Measurements from ENCODE around the gene SLC6A19.

The SLC6A19 gene

DNA sequence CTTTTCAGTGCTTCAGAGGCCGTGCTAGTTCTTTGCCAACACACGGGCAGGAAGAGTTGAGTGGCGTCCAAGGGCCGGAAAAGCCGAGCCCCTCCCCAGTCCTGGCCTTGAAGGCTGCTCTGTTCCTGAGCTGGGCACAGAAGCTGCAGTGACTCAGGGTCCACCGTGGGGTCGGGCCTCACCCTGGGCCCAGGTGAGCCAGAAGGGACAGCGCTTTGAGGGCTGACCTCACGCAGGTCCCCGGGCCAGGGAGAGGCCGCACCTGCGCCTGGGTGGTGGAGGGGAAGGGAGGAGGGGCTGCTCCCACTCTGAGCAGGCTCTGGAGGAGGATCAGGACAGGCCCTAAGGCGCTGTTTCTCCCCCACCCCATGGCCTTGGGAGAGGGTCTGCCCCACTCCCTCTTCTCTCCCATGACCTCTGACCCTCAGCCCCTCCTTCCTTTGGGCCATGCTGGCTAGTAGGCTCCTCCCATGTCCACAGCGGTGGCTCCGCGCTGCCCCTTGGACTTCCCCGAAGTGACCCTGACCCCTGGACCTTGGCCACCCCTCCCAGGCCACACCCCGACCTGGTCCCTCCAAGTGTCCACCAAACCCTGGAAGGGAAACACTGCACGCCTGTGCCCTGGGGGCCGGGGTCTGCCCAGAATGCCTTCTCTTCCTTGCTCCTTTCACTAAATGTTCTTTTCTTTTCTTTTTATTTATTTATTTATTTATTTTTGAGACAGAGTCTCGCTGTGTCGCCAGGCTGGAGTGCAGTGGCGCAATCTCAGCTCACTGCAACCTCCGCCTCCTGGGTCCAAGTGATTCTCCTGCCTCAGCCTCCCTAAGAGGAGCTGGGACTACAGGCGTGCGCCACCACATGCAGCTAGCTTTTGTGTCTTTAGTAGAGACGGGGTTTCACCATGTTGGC, 19.7 kb upstream of the SLC6A19 start:
- Histone ChIP-seq H3K27ac (ENCODE audit: extremely low read depth, low read depth, low read length) (no peak overlapping the region), H3K4me1 (ENCODE audit: control insufficient read depth, insufficient read depth, low read length) (no peaks in the 10 kb centered on the region), H3K36me3 (ENCODE audit: control insufficient read depth in 2 of 2, insufficient read depth in 1 of 2, low read length in 2 of 2) (no peaks in the 10 kb centered on the region), H3K4me3 (ENCODE audit: low read depth, low read length) (no peak overlapping the region), H3K9me3 (ENCODE audit: control insufficient read depth, insufficient read depth, low read depth, low read length) (no peaks in the 10 kb centered on the region)
- ChIA-PET CTCF (interaction anchor here (0.6 kb wide), 1 partner anchor 412 kb away, joined by 3 read pairs; no protein-coding TSS in a partner anchor), POLR2A (no interaction called here)
- TF ChIP-seq ZNF701 (tag by site-specific recombination; IDR thresholded peaks at IDR 0.05) (no peak), ZBTB49 (tag by site-specific recombination; IDR thresholded peaks at IDR 0.05; ENCODE audit: low read depth) (no peak), ZNF561 (tag by site-specific recombination; IDR thresholded peaks at IDR 0.05; ENCODE audit: borderline replicate concordance) (no peak), ZNF148 (tag by site-specific recombination; IDR thresholded peaks at IDR 0.05; ENCODE audit: borderline replicate concordance) (no peak), ZFHX2 (tag by site-specific recombination; conservative IDR thresholded peaks at IDR 0.05) (no peak), ELK4 (IDR thresholded peaks at IDR 0.05; ENCODE audit: borderline replicate concordance, low read depth, low read length) (no peak), ZNF513 (tag by site-specific recombination; IDR thresholded peaks at IDR 0.05) (no peak), ZIC2 (tag by site-specific recombination; IDR thresholded peaks at IDR 0.05) (no peak), ZNF335 (tag by site-specific recombination; conservative IDR thresholded peaks at IDR 0.05) (no peak), ZNF518A (tag by site-specific recombination; conservative IDR thresholded peaks at IDR 0.05; ENCODE audit: low read depth) (no peak), ZNF785 (tag by site-specific recombination; IDR thresholded peaks at IDR 0.05) (no peak), ZNF777 (tag by site-specific recombination; IDR thresholded peaks at IDR 0.05; ENCODE audit: borderline replicate concordance) (no peak), ZNF24 (tag by site-specific recombination; IDR thresholded peaks at IDR 0.05) (no peak), SALL2 (tag by site-specific recombination; IDR thresholded peaks at IDR 0.05; ENCODE audit: borderline replicate concordance) (no peak), ZNF174 (tag by site-specific recombination; IDR thresholded peaks at IDR 0.05) (no peak), ZNF560 (tag by site-specific recombination; IDR thresholded peaks at IDR 0.05; ENCODE audit: borderline replicate concordance) (no peak), RBAK (tag by site-specific recombination; IDR thresholded peaks at IDR 0.05) (no peak)
- TF ChIP-seq, protein P1, sequence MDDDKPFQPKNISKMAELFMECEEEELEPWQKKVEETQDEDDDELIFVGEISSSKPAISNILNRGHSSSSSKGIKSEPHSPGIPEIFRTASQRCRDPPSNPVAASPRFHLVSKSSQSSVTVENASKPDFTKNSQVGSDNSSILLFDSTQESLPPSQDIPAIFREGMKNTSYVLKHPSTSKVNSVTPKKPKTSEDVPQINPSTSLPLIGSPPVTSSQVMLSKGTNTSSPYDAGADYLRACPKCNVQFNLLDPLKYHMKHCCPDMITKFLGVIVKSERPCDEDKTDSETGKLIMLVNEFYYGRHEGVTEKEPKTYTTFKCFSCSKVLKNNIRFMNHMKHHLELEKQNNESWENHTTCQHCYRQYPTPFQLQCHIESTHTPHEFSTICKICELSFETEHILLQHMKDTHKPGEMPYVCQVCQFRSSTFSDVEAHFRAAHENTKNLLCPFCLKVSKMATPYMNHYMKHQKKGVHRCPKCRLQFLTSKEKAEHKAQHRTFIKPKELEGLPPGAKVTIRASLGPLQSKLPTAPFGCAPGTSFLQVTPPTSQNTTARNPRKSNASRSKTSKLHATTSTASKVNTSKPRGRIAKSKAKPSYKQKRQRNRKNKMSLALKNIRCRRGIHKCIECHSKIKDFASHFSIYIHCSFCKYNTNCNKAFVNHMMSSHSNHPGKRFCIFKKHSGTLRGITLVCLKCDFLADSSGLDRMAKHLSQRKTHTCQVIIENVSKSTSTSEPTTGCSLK (tag by site-specific recombination; IDR thresholded peaks at IDR 0.05) = no peak
